Karpas-422 (cell line): Measurements from ENCODE around the gene AFF1. TPM values are rescaled to one million over a fixed set of nuclear protein-coding genes. Genes with fewer than 3 reads are reported as not detected.
"Not testable (repeated sequence)": the region's sequence is repeated elsewhere in the genome, so short reads cannot be mapped to it uniquely, and the experiment has no call there.

Source experiments
- DNase-seq: peaks from one replicate; pipeline ENCODE4 v3.0.0-alpha.2; 2015
- H2AFZ ChIP-seq: fragments of 200-600 bp; sonication (generic); 2 replicates; pipeline ENCODE4 v1.6.1; 2014; ENCODE audit warnings: antibody characterized with exemption, low read length, mixed read lengths
- H3K27ac ChIP-seq: fragments of 200-600 bp; sonication (generic); 2 replicates; pipeline ENCODE4 v1.5.1; 2014; ENCODE audit warnings: mild to moderate bottlenecking, low read length, moderate library complexity
- H3K27me3 ChIP-seq: fragments of 200-600 bp; sonication (generic); 2 replicates; pipeline ENCODE4 v1.6.1; 2014; ENCODE audit warnings: low read length, mixed read lengths
- H3K36me3 ChIP-seq: fragments of 200-600 bp; sonication (generic); 2 replicates; pipeline ENCODE4 v1.6.1; 2014; ENCODE audit warnings: low read length, mixed read lengths; ENCODE audit not compliant: insufficient read depth
- H3K4me1 ChIP-seq: fragments of 200-600 bp; sonication (generic); 2 replicates; pipeline ENCODE4 v1.6.1; 2014; ENCODE audit warnings: mild to moderate bottlenecking, low read length, mixed read lengths
- H3K4me2 ChIP-seq: fragments of 200-600 bp; sonication (generic); 2 replicates; pipeline ENCODE4 v1.6.1; 2014; ENCODE audit warnings: low read length, low read depth, mild to moderate bottlenecking; ENCODE audit not compliant: poor library complexity, severe bottlenecking
- H3K4me3 ChIP-seq: fragments of 200-600 bp; sonication (generic); 2 replicates; pipeline ENCODE4 v1.5.1; 2014; ENCODE audit warnings: mild to moderate bottlenecking, antibody characterized with exemption, low read length, mixed read lengths
- H3K79me2 ChIP-seq: fragments of 200-600 bp; sonication (generic); 2 replicates; pipeline ENCODE4 v1.6.1; 2014; ENCODE audit warnings: mild to moderate bottlenecking, low read length, mixed read lengths
- H3K9ac ChIP-seq: fragments of 200-600 bp; sonication (generic); 2 replicates; pipeline ENCODE4 v1.6.0; 2014; ENCODE audit warnings: low read length
- H3K9me2 ChIP-seq: fragments of 200-600 bp; sonication (generic), shearing (Covaris generic); replicated peaks from 2 replicates; pipeline ENCODE4 v1.6.0; 2014; ENCODE audit warnings: mild to moderate bottlenecking, low read length, moderate library complexity; ENCODE audit not compliant: insufficient read depth
- H3K9me3 ChIP-seq: fragments of 300-700, 200-600 bp; sonication (generic); 2 replicates; pipeline ENCODE4 v1.6.1; 2014; ENCODE audit warnings: low read length, mixed read lengths
- H4K20me1 ChIP-seq: fragments of 200-600 bp; sonication (generic); 2 replicates; pipeline ENCODE4 v1.6.1; 2014; ENCODE audit warnings: mild to moderate bottlenecking, antibody characterized with exemption, low read length, low read depth; ENCODE audit not compliant: insufficient read depth
- total RNA-seq: library from RNA; depleted of rRNA; stranded (reverse); fragments of >200 nt; shearing (Covaris generic); gene quantifications from 2 replicates; pipeline ENCODE4 v1.2.3, GENCODE V29; 2014; ENCODE audit warnings: low replicate concordance

AFF1 gene
- total RNA-seq, 1 experiment from 2014 or later, result 6.6 TPM

DNA sequence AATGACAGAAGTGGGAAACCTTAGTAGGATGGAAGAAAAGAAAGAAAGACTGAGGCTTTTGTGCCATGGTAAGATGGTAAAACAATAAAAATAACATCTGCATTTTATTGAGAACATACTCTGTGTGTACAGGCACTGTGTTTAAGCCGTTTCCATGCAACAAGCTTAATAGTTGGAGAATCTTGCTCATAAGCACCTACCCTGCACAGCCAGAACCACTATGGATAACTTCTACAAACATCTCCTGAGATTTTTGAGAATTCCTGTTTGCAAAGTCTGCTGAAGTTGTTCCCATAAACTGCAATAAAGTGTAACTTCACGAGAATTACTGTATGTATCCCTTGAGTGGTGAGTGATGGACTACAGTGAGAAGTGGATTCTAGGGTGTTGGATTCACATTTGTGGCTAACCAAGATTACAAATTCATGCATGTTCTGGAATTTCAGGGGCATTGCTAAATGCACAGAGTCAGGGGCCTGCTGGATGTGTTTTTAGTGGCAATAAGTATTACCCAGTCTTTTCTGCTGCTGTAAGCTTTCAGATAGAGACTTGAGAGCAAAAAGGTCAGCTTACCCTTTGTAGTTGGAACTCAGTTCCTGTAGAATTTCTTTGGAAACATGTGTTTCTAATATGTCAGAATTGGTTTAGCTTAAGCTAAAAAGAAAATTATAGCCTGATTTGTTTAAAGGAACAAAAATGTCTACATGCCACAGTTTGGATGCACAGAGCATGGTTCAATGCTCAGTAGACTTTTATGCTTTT, 132.5 kb downstream of the AFF1 start:
- no peaks in the 10 kb centered on the region for H3K36me3 ChIP-seq
- H3K4me2 ChIP-seq, result no peak overlapping the region
- no peaks in the 10 kb centered on the region for H3K9me2 ChIP-seq
- no peak for DNase-seq
- H4K20me1 ChIP-seq, result no peaks in the 10 kb centered on the region
- no peaks in the 10 kb centered on the region for H3K27me3 ChIP-seq
- H3K79me2 ChIP-seq, result no peaks in the 10 kb centered on the region
- H3K4me1 ChIP-seq, result peaks cover 7% of the 10 kb centered on the region; the same call in 1 of the 2 replicates
- no peak overlapping the region for H3K4me3 ChIP-seq
- H3K9me3 ChIP-seq, result no peaks in the 10 kb centered on the region
- H3K9ac ChIP-seq, result no peak overlapping the region
- no peak overlapping the region for H3K27ac ChIP-seq
- H2AFZ ChIP-seq, result no peak overlapping the region

DNA sequence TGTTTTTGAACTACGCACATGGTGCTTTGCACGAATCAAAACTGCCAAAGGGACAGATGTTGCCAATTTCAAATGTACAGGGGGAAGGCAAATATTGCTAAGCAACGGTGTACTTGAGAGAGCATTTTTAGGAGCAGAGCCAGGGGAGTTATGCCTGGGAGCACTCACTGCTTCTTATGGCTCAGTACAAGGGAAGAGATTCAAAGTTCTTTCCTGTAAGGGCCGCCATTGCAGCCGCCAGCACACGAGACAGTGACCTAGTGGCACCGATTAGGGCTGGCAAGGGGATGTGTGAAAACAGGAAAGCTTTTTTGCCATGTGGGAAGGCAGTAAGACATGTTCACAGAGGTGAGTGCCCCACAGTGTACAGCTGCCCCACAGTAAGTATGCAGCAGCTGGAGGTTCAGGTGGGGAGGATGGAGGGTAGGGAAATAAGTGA, 133.8 kb downstream of the AFF1 start:
- H4K20me1 ChIP-seq, result no peaks in the 10 kb centered on the region
- H3K36me3 ChIP-seq, result no peaks in the 10 kb centered on the region
- no peaks in the 10 kb centered on the region for H3K9me2 ChIP-seq
- H3K27ac ChIP-seq, result no peak overlapping the region
- no peak for DNase-seq
- H3K9ac ChIP-seq, result no peak overlapping the region
- no peaks in the 10 kb centered on the region for H3K27me3 ChIP-seq
- H3K4me1 ChIP-seq, result peaks cover 19% of the 10 kb centered on the region
- no peak overlapping the region for H3K4me3 ChIP-seq
- no peak overlapping the region; the same call in 1 of the 2 replicates for H2AFZ ChIP-seq
- no peaks in the 10 kb centered on the region for H3K9me3 ChIP-seq
- no peaks in the 10 kb centered on the region for H3K79me2 ChIP-seq
- no peak overlapping the region for H3K4me2 ChIP-seq

DNA sequence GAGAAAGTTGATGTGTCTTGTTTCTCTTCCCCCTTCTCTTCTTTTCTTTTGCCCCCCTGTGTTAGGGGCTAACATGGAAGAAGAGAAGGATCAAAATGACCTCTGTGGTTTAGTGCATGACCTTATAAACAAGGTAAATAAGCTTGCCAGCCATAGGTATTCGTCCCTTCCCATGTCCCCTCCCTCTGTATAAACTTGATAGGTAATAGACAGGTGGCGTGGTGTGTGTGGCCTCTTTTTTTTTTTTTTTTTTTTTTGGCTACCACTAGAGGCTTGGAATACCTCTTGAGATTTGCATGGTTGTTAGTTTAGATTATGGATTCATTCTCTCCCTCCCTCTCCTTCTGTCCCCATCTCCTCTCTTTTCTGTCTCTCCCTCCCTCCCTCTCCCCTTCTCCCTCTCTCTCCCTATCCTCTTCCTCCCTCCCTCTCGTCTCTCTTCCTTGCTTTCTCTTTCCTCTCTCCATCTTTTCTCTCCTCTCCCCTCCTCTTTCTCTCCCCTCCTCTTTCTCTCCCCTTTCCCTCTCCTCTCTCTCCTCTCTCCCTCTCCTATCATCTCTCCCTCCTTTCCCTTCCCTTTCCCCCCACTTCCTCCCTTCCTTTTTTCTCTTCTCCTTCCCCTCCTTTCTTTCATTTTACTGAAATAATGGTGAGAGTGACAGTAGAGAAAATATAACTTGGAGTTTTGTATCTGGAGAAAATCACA, 134.4 kb downstream of the AFF1 start:
- H3K9ac ChIP-seq, result no peak overlapping the region
- H3K79me2 ChIP-seq, result no peaks in the 10 kb centered on the region
- H3K27me3 ChIP-seq, result no peaks in the 10 kb centered on the region
- H4K20me1 ChIP-seq, result no peaks in the 10 kb centered on the region
- no peaks in the 10 kb centered on the region for H3K9me2 ChIP-seq
- H3K4me3 ChIP-seq, result no peak overlapping the region
- no peaks in the 10 kb centered on the region for H3K36me3 ChIP-seq
- H3K9me3 ChIP-seq, result no peaks in the 10 kb centered on the region
- no peak overlapping the region for H3K4me2 ChIP-seq
- no peak for DNase-seq
- no peak overlapping the region for H3K27ac ChIP-seq
- H2AFZ ChIP-seq, result no peak overlapping the region
- peaks cover 25% of the 10 kb centered on the region for H3K4me1 ChIP-seq

DNA sequence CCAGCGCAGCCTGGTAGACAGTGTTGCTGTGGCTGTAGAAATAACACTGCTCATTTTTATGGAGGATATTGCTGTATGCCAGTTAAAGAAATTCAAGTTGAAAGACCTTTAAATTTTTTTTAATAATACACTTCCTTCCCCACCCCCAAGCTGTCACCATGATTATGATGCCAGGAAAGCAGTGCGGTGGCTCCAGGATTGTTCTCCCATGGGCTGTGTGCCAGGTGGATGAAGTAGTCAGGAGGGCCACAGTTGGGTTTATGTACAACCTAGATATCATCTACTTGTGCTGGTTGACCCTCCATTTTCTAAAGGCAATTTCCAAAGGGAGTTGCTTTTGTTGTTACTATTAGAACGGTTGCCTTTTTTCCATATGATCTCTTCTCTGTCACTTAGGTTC, 136.6 kb downstream of the AFF1 start:
- Histone ChIP-seq H3K4me3 (no peak overlapping the region), H3K79me2 (no peaks in the 10 kb centered on the region)

DNA sequence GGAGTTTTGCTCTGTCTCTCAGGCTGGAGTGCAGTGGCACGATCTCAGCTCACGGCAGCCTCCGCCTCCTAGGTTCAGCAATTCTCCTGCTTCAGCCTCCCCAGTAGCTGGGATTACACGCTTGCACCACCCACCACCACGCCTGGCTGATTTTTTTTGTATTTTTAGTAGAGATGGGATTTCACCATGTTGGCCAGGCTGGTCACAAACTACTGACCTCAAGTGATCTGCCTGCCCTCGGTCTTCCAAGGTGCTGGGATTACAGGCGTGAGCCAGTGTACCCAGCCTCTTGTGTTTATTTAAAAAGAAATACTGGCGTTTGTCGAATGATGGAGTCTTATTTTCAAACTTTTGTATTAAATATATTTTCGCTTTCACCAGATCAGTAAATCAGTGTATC, 137.7 kb downstream of the AFF1 start:
- not testable (repeated sequence) for DNase-seq, H3K79me2 ChIP-seq, H4K20me1 ChIP-seq, H3K27me3 ChIP-seq, H2AFZ ChIP-seq, H3K9me3 ChIP-seq, H3K36me3 ChIP-seq, H3K9me2 ChIP-seq
- Histone ChIP-seq H3K4me1 (peaks cover 28% of the 10 kb centered on the region), H3K4me3 (peak overlapping the region; percentile 53), H3K27ac (peak overlapping the region; percentile 81; the same call in 1 of the 2 replicates), H3K4me2 (peak overlapping the region; percentile 75), H3K9ac (0 out of 2 replicates have a peak overlapping the region, but pooled peaks have one; percentile 43)

More for the DNA sequence above, 136.6 kb downstream of the AFF1 start:
- no peak overlapping the region for H3K27ac ChIP-seq
- DNase-seq, result no peak
- no peak overlapping the region for H2AFZ ChIP-seq
- H4K20me1 ChIP-seq, result no peaks in the 10 kb centered on the region
- no peaks in the 10 kb centered on the region for H3K9me2 ChIP-seq
- H3K27me3 ChIP-seq, result 0 out of 2 replicates have a peak, but pooled peaks cover 3% of the 10 kb centered on the region
- H3K36me3 ChIP-seq, result no peaks in the 10 kb centered on the region
- H3K9ac ChIP-seq, result no peak overlapping the region
- peaks cover 28% of the 10 kb centered on the region for H3K4me1 ChIP-seq
- no peaks in the 10 kb centered on the region for H3K9me3 ChIP-seq
- no peak overlapping the region for H3K4me2 ChIP-seq

DNA sequence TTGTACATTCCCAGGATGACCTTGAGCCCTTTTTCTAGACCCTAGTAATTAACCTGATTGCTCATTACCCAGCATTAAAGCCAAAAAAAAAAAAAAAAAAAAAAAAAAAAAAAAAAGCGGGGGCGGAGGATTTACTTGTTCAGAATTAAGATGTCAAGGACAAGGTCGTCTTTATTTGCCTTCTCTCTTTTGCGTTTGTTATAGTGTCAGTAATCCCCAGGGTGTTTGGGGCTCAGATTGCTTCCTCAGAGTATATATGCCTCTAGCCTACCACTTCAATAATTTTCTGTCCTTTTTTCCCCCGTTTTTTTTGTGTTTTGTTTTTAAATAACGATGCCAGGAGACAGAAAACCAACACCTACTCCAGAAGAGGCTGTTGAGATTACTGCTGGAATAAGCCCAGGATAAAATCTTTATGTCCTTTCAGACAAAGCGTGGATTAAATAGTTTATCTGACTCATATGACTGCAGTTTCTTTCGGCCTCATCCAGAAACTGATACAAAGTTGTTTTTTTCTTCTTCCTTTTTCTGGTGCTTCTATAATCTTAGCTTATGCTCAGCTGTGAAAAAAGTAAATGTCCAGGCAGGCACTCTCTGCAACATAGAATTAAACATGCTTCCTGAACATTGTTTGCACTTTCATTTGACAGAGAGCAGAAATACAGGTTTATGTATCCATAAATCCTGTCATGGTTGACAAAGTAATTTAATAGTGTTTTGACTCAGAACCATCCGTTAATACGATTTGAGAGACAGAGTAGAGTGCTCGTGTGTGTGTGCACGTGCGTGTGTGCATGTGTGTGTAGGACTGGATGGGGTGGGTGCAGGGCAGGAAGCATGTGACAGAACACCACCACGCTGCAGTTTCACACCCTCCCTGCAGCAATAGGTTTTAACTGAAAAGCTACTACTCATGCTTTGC, 138.6 kb downstream of the AFF1 start:
- Histone ChIP-seq H3K27me3 (0 out of 2 replicates have a peak, but pooled peaks cover 3% of the 10 kb centered on the region), H2AFZ (peak overlapping the region; percentile 62; the same call in 1 of the 2 replicates), H3K9ac (peak overlapping the region; percentile 43), H3K4me3 (peak overlapping the region; percentile 53), H3K79me2 (no peaks in the 10 kb centered on the region), H3K36me3 (no peaks in the 10 kb centered on the region), H3K9me3 (no peaks in the 10 kb centered on the region), H3K4me1 (peaks cover 27% of the 10 kb centered on the region), H3K4me2 (peak overlapping the region; percentile 75), H4K20me1 (no peaks in the 10 kb centered on the region), H3K9me2 (no peaks in the 10 kb centered on the region), H3K27ac (peak overlapping the region; percentile 81)
- peak; percentile 64 for DNase-seq

DNA sequence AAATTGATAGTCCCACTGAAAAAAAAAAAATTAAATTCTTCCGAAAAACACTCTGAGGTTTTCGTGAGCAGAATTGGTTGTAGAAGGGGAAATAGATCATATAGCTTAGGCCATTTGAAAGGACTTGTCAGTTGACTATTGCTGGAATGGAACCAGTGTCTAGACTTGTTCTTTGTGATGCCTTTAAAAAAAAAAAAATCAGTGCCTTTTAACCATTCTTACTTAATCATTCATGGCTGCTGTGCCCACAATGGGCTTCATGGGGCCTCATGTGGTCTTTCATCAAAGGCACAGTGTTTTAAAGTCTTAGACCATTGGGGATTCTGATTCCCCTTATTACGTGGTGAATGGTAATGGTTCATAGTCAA, 139.3 kb downstream of the AFF1 start:
- H3K9me3 ChIP-seq, result no peaks in the 10 kb centered on the region
- no peak for DNase-seq
- 0 out of 2 replicates have a peak, but pooled peaks cover 3% of the 10 kb centered on the region for H3K27me3 ChIP-seq
- H3K36me3 ChIP-seq, result no peaks in the 10 kb centered on the region
- peak overlapping the region; percentile 75 for H3K4me2 ChIP-seq
- 0 out of 2 replicates have a peak overlapping the region, but pooled peaks have one; percentile 81 for H3K27ac ChIP-seq
- no peaks in the 10 kb centered on the region for H4K20me1 ChIP-seq
- H3K79me2 ChIP-seq, result no peaks in the 10 kb centered on the region
- H3K4me3 ChIP-seq, result peak overlapping the region; percentile 53
- H2AFZ ChIP-seq, result peak overlapping the region; percentile 62; the same call in 1 of the 2 replicates
- H3K4me1 ChIP-seq, result peaks cover 21% of the 10 kb centered on the region
- H3K9ac ChIP-seq, result no peak overlapping the region
- no peaks in the 10 kb centered on the region for H3K9me2 ChIP-seq
